ENCODE measurements around the gene CDC123.
A peak's percentile ranks its signal among the peaks of the same experiment; 100 is the strongest.
"Not testable (repeated sequence)": the region's sequence is repeated elsewhere in the genome, so short reads cannot be mapped to it uniquely, and the experiment has no call there.

CDC123 gene

GRCh38 chr10:12195603-12196506 is at the start of gene CDC123, which contains the start of gene NUDT5:
Gene CDC123 (plus strand): TSS chr10:12196188. CDS start chr10:12196246, 58 bp downstream.
Gene NUDT5 (minus strand): TSS chr10:12195891. CDS start chr10:12186291, 9,600 bp downstream.
- DNase-seq: peak; percentile 80

GRCh38 chr10:12150163-12150562 is 45.8 kb upstream of the CDC123 start:
- no peak for DNase-seq

- DNase-seq: no peak
Measured at GRCh38 chr10:12154516-12154915, 41.5 kb upstream of the CDC123 start.

GRCh38 chr10:12156367-12157123 is 39.4 kb upstream of the CDC123 start:
- no peak for DNase-seq

GRCh38 chr10:12158111-12158510 is 37.9 kb upstream of the CDC123 start:
- no peak for DNase-seq

GRCh38 chr10:12160664-12161063 is 35.3 kb upstream of the CDC123 start:
- no peak for DNase-seq

- no peak for DNase-seq
Measured at GRCh38 chr10:12162927-12163326, 33.1 kb upstream of the CDC123 start.

- no peak for DNase-seq
Measured at GRCh38 chr10:12164085-12164484, 31.9 kb upstream of the CDC123 start.

GRCh38 chr10:12165036-12165435 is 31.0 kb upstream of the CDC123 start:
- DNase-seq: no peak

- no peak for DNase-seq
Measured at GRCh38 chr10:12165999-12166775, 29.8 kb upstream of the CDC123 start.

GRCh38 chr10:12171512-12171911 is 24.5 kb upstream of the CDC123 start:
- DNase-seq: not testable (repeated sequence)

GRCh38 chr10:12177642-12178041 is 18.3 kb upstream of the CDC123 start:
- no peak for DNase-seq

- DNase-seq: no peak
Measured at GRCh38 chr10:12179606-12180170, 16.3 kb upstream of the CDC123 start.

GRCh38 chr10:12180221-12180974 is 15.6 kb upstream of the CDC123 start:
- DNase-seq: no peak

- no peak for DNase-seq
Measured at GRCh38 chr10:12181065-12181775, 14.8 kb upstream of the CDC123 start.

GRCh38 chr10:12184165-12184564 is 11.8 kb upstream of the CDC123 start:
- no peak for DNase-seq

- DNase-seq: no peak
Measured at GRCh38 chr10:12186323-12186722, 9.7 kb upstream of the CDC123 start.

- DNase-seq: no peak
Measured at GRCh38 chr10:12187321-12187905, 8.6 kb upstream of the CDC123 start.

- no peak for DNase-seq
Measured at GRCh38 chr10:12188656-12189055, 7.3 kb upstream of the CDC123 start.

- DNase-seq: no peak
Measured at GRCh38 chr10:12189426-12189825, 6.6 kb upstream of the CDC123 start.

- no peak for DNase-seq
Measured at GRCh38 chr10:12191715-12192114, 4.3 kb upstream of the CDC123 start.
